Measurements from ENCODE around the gene FGF4. TPM values are rescaled to one million over a fixed set of nuclear protein-coding genes. Genes with fewer than 3 reads are reported as not detected.

FGF4 gene
- total RNA-seq, 2 donors from 2014 or later, result 0.28 TPM; not detected in 1

DNA sequence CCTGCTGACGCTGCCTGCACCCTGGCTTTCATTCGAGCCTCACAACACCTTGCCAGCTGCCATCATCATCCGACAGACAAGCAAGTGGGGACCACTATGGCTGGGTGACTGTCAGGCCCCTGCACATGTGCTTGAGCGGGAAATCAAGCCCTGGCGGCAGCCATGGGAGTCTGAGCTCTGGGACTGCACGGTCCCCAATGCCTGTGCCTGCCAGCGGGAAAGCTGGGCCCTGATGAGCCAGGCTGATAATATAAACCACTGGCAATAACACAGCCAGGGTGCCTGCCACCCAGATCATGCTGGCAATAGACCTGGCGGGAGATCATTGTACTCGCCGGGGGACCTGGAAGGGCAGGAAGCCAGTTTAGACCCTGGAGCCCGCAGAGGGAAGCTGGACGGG, 41.5 kb upstream of the FGF4 start:
- WGBS, result 31% methylated on average over 12 of the region's 12 CpGs
- Histone ChIP-seq H3K4me1 (replicated peaks) (no peaks in the 10 kb centered on the region), H3K27ac (no peak overlapping the region), H3K27me3 (replicated peaks; ENCODE audit: insufficient read depth) (peaks cover 42% of the 10 kb centered on the region), H3K36me3 (no peaks in the 10 kb centered on the region), H3K4me3 (no peak overlapping the region), H3K9me3 (no peaks in the 10 kb centered on the region)
- DNase-seq (ENCODE audit: low spot score), result no peak
- intact Hi-C loops (cut with DNase I), result no loop called here
- TF ChIP-seq POLR2A (IDR thresholded peaks at IDR 0.05) (no peak), POLR2AphosphoS5 (IDR thresholded peaks at IDR 0.05) (no peak)
- TF ChIP-seq, protein P1, sequence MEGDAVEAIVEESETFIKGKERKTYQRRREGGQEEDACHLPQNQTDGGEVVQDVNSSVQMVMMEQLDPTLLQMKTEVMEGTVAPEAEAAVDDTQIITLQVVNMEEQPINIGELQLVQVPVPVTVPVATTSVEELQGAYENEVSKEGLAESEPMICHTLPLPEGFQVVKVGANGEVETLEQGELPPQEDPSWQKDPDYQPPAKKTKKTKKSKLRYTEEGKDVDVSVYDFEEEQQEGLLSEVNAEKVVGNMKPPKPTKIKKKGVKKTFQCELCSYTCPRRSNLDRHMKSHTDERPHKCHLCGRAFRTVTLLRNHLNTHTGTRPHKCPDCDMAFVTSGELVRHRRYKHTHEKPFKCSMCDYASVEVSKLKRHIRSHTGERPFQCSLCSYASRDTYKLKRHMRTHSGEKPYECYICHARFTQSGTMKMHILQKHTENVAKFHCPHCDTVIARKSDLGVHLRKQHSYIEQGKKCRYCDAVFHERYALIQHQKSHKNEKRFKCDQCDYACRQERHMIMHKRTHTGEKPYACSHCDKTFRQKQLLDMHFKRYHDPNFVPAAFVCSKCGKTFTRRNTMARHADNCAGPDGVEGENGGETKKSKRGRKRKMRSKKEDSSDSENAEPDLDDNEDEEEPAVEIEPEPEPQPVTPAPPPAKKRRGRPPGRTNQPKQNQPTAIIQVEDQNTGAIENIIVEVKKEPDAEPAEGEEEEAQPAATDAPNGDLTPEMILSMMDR (IDR thresholded peaks at IDR 0.05), result no peak

DNA sequence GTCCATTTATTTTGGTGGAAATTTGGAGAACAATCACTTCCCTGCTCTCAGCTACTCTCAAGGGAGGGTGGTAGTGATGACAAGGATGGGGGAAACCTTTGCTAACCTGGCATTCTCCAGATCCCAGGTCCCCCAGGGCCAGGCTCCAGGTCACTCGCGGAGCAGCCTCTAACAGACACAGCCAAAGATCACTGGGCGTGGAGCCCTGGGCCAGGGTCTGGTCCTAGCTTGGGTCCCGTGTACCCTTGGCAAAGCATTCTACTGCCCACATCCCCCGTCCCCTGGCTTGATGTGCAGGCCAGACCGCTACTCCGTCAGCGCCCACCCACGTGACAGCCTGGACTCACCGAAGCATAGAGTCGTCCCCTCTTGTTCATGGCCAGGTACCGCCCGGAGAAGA, 40.8 kb upstream of the FGF4 start:
- intact Hi-C loops (cut with DNase I), result no loop called here
- TF ChIP-seq, protein P1 (IDR thresholded peaks at IDR 0.05), result no peak
- TF ChIP-seq POLR2AphosphoS5 (IDR thresholded peaks at IDR 0.05) (no peak), POLR2A (IDR thresholded peaks at IDR 0.05) (no peak)
- Histone ChIP-seq H3K27me3 (replicated peaks; ENCODE audit: insufficient read depth) (peaks cover 39% of the 10 kb centered on the region), H3K27ac (no peak overlapping the region), H3K36me3 (no peaks in the 10 kb centered on the region), H3K4me3 (no peak overlapping the region), H3K9me3 (no peaks in the 10 kb centered on the region), H3K4me1 (replicated peaks) (no peaks in the 10 kb centered on the region)
- 87% methylated on average over 13 of the region's 13 CpGs for WGBS
- DNase-seq (ENCODE audit: low spot score), result no peak

DNA sequence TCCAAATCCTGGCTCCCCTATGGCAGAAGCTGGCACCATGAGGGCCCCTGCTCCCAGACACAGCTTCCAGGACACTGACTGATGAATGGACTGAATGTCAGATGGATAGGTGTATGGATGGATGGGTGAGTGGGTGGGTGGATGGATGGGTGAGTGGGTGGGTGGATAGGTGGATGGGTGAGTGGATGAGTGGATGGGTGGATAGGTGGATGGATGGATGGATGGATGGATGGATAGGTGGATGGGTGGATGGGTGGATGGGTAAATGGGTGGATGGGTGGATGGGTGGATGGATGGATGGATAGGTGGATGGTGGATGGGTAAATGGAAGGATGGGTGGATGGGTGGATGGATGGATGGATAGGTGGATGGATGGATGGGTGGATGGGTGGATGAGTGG, 39.8 kb upstream of the FGF4 start:
- intact Hi-C loops (cut with DNase I), result no loop called here
- H3K4me1 ChIP-seq (replicated peaks), result no peaks in the 10 kb centered on the region
- no peak overlapping the region for H3K4me3 ChIP-seq
- no peak for TF ChIP-seq POLR2A (IDR thresholded peaks at IDR 0.05)
- TF ChIP-seq POLR2AphosphoS5 (IDR thresholded peaks at IDR 0.05), result no peak
- TF ChIP-seq, protein P1 (IDR thresholded peaks at IDR 0.05), result no peak
- peaks cover 39% of the 10 kb centered on the region for H3K27me3 ChIP-seq (replicated peaks; ENCODE audit: insufficient read depth)
- H3K27ac ChIP-seq, result no peak overlapping the region
- H3K36me3 ChIP-seq, result no peaks in the 10 kb centered on the region
- no peak for DNase-seq (ENCODE audit: low spot score)
- H3K9me3 ChIP-seq, result no peaks in the 10 kb centered on the region

DNA sequence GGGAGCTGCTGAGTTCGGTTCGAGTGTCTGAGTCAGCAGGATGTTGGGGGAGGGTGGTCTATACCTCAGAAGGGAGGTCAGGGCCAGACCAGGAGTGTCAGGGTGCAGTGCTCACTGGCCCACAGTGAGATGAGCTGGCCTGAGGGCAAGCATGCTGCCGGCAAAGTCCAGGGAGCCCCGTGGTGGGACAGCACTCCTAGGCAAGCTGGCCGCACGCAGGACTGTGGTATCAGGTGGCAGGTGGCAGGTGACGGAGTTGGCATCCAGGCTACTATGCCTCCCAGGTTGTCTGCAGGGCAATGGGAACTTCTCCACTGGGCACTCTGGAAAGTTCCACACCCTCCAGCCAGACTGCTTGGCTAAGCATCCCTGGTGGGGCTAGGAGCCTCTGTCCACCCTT, 39.3 kb upstream of the FGF4 start:
- TF ChIP-seq, protein P1 (IDR thresholded peaks at IDR 0.05), result no peak
- TF ChIP-seq POLR2A (IDR thresholded peaks at IDR 0.05) (no peak), POLR2AphosphoS5 (IDR thresholded peaks at IDR 0.05) (no peak)
- H3K27ac ChIP-seq, result no peak overlapping the region
- 86% methylated on average over 7 of the region's 7 CpGs for WGBS
- no peak overlapping the region for H3K4me3 ChIP-seq
- H3K36me3 ChIP-seq, result no peaks in the 10 kb centered on the region
- no peaks in the 10 kb centered on the region for H3K9me3 ChIP-seq
- no peak for DNase-seq (ENCODE audit: low spot score)
- peaks cover 37% of the 10 kb centered on the region for H3K27me3 ChIP-seq (replicated peaks; ENCODE audit: insufficient read depth)
- H3K4me1 ChIP-seq (replicated peaks), result no peaks in the 10 kb centered on the region
- intact Hi-C loops (cut with DNase I), result no loop called here

DNA sequence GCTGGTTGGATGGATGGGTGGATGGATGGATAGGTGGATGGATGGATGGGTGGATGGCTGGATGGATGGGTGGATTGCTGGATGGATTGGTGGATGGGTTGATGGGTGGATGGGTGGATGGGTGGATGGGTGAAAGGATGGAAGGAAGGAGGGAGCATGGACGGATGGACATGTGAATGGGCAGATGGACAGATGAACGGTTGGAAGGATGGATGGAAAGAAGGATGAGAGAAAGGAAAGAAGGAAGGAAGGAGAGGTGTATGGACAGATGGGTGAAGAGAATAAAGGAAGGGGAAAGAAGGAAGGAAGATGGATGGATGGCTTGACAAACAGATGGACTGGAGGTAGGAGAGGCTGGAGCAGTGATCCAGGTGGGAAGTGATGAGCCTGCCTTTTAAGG, 38.7 kb upstream of the FGF4 start:
- Histone ChIP-seq H3K27ac (no peak overlapping the region), H3K36me3 (no peaks in the 10 kb centered on the region), H3K9me3 (no peaks in the 10 kb centered on the region), H3K4me3 (no peak overlapping the region), H3K27me3 (replicated peaks; ENCODE audit: insufficient read depth) (peaks cover 31% of the 10 kb centered on the region), H3K4me1 (replicated peaks) (no peaks in the 10 kb centered on the region)
- intact Hi-C loops (cut with DNase I), result no loop called here
- 89% methylated on average over 2 of the region's 2 CpGs for WGBS
- TF ChIP-seq POLR2A (IDR thresholded peaks at IDR 0.05) (no peak), POLR2AphosphoS5 (IDR thresholded peaks at IDR 0.05) (no peak)
- TF ChIP-seq, protein P1 (IDR thresholded peaks at IDR 0.05), result no peak
- DNase-seq (ENCODE audit: low spot score), result no peak
